ENCODE data around the gene ASB8. TPM values are rescaled to one million over a fixed set of nuclear protein-coding genes. Genes with fewer than 3 reads are reported as not detected.
A peak's percentile ranks its signal among the peaks of the same experiment; 100 is the strongest.
"Not testable (repeated sequence)": the region's sequence is repeated elsewhere in the genome, so short reads cannot be mapped to it uniquely, and the experiment has no call there.

The ASB8 gene
- total and polyA plus RNA-seq, 12 donors: 24.9 to 103 (median 83.7) TPM

GRCh38 chr12:48126953-48127630 is 30.2 kb downstream of the ASB8 start:
- ATAC-seq: no peak

GRCh38 chr12:48125985-48126384 is 31.3 kb downstream of the ASB8 start:
- peak; percentile 59 for DNase-seq
- Histone ChIP-seq H3K27ac (peak overlapping the region in 9 of 10 donors; percentile 4 to 86 (median 79)), H3K4me1 (peaks cover 0 to 73% (median 17%) of the 10 kb centered on the region in 9 donors), H3K4me3 (peak overlapping the region in 4 of 10 donors; percentile 5 to 26 (median 22)), H3K36me3 (peaks cover 0 to 86% (median 18%) of the 10 kb centered on the region in 9 donors), H3K9me3 (no peaks in the 10 kb centered on the region), H3K27me3 (no peaks in the 10 kb centered on the region)
- no peak for TF ChIP-seq CTCF (IDR thresholded peaks at IDR 0.05)
- ATAC-seq: peak; percentile 69 to 95 (median 90)
- 50 to 59% methylated on average over 4 of the region's 4 CpGs for WGBS, 2 donors
- intact Hi-C loops (cut with DNase I): no loop called here

More at GRCh38 chr12:48126953-48127630, 30.2 kb downstream of the ASB8 start:
- Histone ChIP-seq H3K36me3 (peaks cover 0 to 97% (median 29%) of the 10 kb centered on the region in 9 donors), H3K4me1 (peaks cover 0 to 77% (median 21%) of the 10 kb centered on the region in 9 donors), H3K4me3 (peak overlapping the region in 1 of 10 donors; percentile 22), H3K27ac (peak overlapping the region in 7 of 10 donors; percentile 51 to 86 (median 73)), H3K9me3 (no peaks in the 10 kb centered on the region), H3K27me3 (no peaks in the 10 kb centered on the region)
- intact Hi-C loops (cut with DNase I): no loop called here
- WGBS, 2 donors: 60 to 71% methylated on average over 2 of the region's 2 CpGs
- no peak for TF ChIP-seq CTCF (IDR thresholded peaks at IDR 0.05)
- no peak for DNase-seq

DNA sequence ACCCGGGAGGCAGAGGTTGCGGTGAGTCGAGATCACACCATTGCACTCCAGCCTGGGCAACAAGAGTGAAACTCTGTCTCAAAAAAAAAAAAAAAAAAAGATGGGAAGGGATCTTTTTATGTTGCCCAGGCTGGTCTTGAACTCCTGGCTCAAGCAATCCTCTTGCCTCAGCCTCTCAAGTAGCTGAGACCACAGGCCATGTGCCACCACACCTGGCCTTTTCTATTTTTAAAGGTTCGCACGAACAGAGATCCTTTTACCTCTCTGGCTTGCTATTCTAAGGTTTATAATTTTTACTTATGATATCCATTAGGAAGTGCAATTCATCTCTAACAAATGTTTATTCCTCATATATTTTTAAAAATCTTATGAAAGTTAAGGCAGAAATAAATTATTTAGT is 31.8 kb downstream of the ASB8 start:
- H3K36me3 ChIP-seq: peaks cover 0 to 82% (median 14%) of the 10 kb centered on the region in 9 donors
- ATAC-seq; DNase-seq; H3K9me3 ChIP-seq; intact Hi-C loops (cut with DNase I); H3K27me3 ChIP-seq: not testable (repeated sequence)
- WGBS, 2 donors: 80 to 89% methylated on average over 5 of the region's 5 CpGs
- H3K4me3 ChIP-seq: peak overlapping the region in 1 of 10 donors; percentile 77
- peaks cover 0 to 73% (median 15%) of the 10 kb centered on the region in 9 donors for H3K4me1 ChIP-seq
- H3K27ac ChIP-seq: peak overlapping the region; percentile 4 to 86 (median 76)

DNA sequence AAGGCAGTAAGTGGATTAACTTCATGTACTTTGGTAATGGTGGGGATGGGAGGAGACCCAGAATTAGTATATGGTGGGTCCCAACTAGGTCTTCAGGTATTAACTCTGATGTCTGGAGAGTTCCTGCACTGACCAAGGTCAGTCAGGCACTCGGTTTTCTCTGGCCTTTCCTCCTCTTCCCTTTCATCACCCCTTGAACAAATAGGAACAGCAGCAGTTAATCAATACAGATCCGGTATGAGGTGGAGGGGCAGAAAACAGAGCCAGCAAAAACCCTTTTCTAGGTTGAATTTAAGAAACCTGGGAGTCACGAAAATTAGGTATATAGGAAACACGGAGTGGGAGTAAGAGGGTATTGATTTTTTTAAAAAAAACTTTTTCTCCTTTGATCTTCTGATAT is 34.1 kb downstream of the ASB8 start:
- intact Hi-C loops (cut with DNase I): loop anchor here in 2 of 10 donors (5.0 kb wide), 1 partner anchor 34 kb away; the partner anchor contains the start of gene ASB8 (in 2 of the 2)
- Histone ChIP-seq H3K4me3 (peak overlapping the region; percentile 3 to 77 (median 38)), H3K36me3 (peaks cover 0 to 58% (median 9%) of the 10 kb centered on the region in 9 donors)

More for the DNA sequence above, 34.1 kb downstream of the ASB8 start:
- Histone ChIP-seq H3K27me3 (no peaks in the 10 kb centered on the region), H3K4me1 (peaks cover 0 to 67% (median 18%) of the 10 kb centered on the region in 9 donors), H3K27ac (peak overlapping the region in 9 of 10 donors; percentile 4 to 86 (median 79)), H3K9me3 (no peaks in the 10 kb centered on the region)
- DNase-seq (no peak), ATAC-seq (no peak)
- WGBS, 2 donors: 51 to 67% methylated on average over 4 of the region's 4 CpGs
- no peak for TF ChIP-seq CTCF (IDR thresholded peaks at IDR 0.05)

Measured in heart right ventricle (tissue), 16 donors.